H1 (cell line): ENCODE data around the gene RNF152. TPM values are rescaled to one million over a fixed set of nuclear protein-coding genes. Genes with fewer than 3 reads are reported as not detected.

Source experiments
- CTCF ChIA-PET: fragments of 300-600 bp; sonication (Branson Sonifier 250); formaldehyde crosslinking; loops from one replicate; lab custom pipeline; 2021; ENCODE audit not compliant: partially characterized antibody; lab: Charles Lee
- POLR2A ChIA-PET: fragments of 300-600 bp; sonication (Branson Sonifier 250); formaldehyde crosslinking; loops from one replicate; lab custom pipeline; 2021; ENCODE audit warnings: inconsistent platforms; ENCODE audit not compliant: partially characterized antibody; lab: Charles Lee
- DNase-seq, 2 experiments: peaks; one replicate each; pipeline versions ENCODE4 v3.0.0 to v3.0.0-alpha.2; 2010 to 2022; ENCODE audit warnings: low spot score in 2 of 2, low read depth in 1 of 2, mixed read lengths in 1 of 2
- FAIRE-seq: peaks from 2 replicates; lab custom pipeline; 2011; peaks lifted over from hg19 to GRCh38; lab: Jason Lieb, UNC
- H2AFZ ChIP-seq: 2 replicates; pipeline ENCODE4 v1.8.1; 2012; ENCODE audit warnings: low read length, inconsistent platforms
- H2AK5ac ChIP-seq: 2 replicates; pipeline ENCODE4 v1.6.1; 2013; ENCODE audit warnings: low read depth, low read length
- H2BK120ac ChIP-seq: replicated peaks from 2 replicates; pipeline ENCODE3; 2013; ENCODE audit warnings: low read depth, low read length, inconsistent platforms
- H2BK12ac ChIP-seq: 2 replicates; pipeline ENCODE4 v1.6.1; 2013; ENCODE audit warnings: low read depth, low read length
- H2BK15ac ChIP-seq: 2 replicates; pipeline ENCODE4 v1.6.1; 2013; ENCODE audit warnings: low read length
- H2BK20ac ChIP-seq: 2 replicates; pipeline ENCODE4 v1.6.1; 2013; ENCODE audit warnings: low read length
- H2BK5ac ChIP-seq: 2 replicates; pipeline ENCODE4 v1.6.1; 2013; ENCODE audit warnings: low read depth, low read length
- H3K14ac ChIP-seq: 2 replicates; pipeline ENCODE4 v1.6.1; 2013; ENCODE audit warnings: inconsistent platforms; ENCODE audit not compliant: insufficient read length
- H3K18ac ChIP-seq: 2 replicates; pipeline ENCODE4 v1.6.1; 2013; ENCODE audit warnings: low read length; ENCODE audit errors: extremely low read depth
- H3K23ac ChIP-seq: 2 replicates; pipeline ENCODE4 v1.6.1; 2013; ENCODE audit warnings: inconsistent platforms; ENCODE audit not compliant: insufficient read length
- H3K23me2 ChIP-seq: 2 replicates; pipeline ENCODE4 v1.6.1; 2013; ENCODE audit warnings: low read depth, low read length
- H3K27ac ChIP-seq: 2 replicates; pipeline ENCODE4 v1.6.1; 2011; ENCODE audit warnings: low read depth, low read length, inconsistent platforms
- H3K27me3 ChIP-seq, 4 experiments: replicated peaks in 1 of 4; 1 replicate in 1 of 4; 2 replicates in 3 of 4; pipeline versions ENCODE4 v1.6.1 to v1.8.1; 2011 to 2013; ENCODE audit warnings: low read length in 3 of 4, mild to moderate bottlenecking in 3 of 4, inconsistent platforms in 2 of 4, mixed read lengths in 2 of 4, moderate library complexity in 1 of 4; ENCODE audit not compliant: control insufficient read depth in 3 of 4, insufficient read depth in 3 of 4; ENCODE audit errors: extremely low read depth in 1 of 4
- H3K36me3 ChIP-seq, 4 experiments: 2 replicates each; pipeline versions ENCODE4 v1.6.1 to v1.8.1; 2011 to 2013; ENCODE audit warnings: mild to moderate bottlenecking in 4 of 4, low read length in 3 of 4, moderate library complexity in 2 of 4, control low read depth in 1 of 4, inconsistent platforms in 1 of 4; ENCODE audit not compliant: insufficient read depth in 4 of 4, control insufficient read depth in 2 of 4
- H3K4ac ChIP-seq: replicated peaks from 2 replicates; pipeline ENCODE3; 2013; ENCODE audit warnings: low read length, low read depth, mixed read lengths, inconsistent platforms; ENCODE audit not compliant: insufficient read length
- H3K4me1 ChIP-seq, 4 experiments: replicated peaks in 1 of 4; 1 replicate in 1 of 4; 2 replicates in 3 of 4; pipeline versions ENCODE4 v1.6.1 to v1.8.1; 2011 to 2013; ENCODE audit warnings: low read length in 3 of 4, inconsistent platforms in 2 of 4, mixed read lengths in 1 of 4; ENCODE audit not compliant: insufficient read depth in 4 of 4, control insufficient read depth in 3 of 4
- H3K4me2 ChIP-seq, 2 experiments: 2 replicates each; pipeline versions ENCODE4 v1.6.1 to v1.8.1; 2011 to 2013; ENCODE audit warnings: low read depth in 2 of 2, low read length in 2 of 2, control low read depth in 1 of 2, inconsistent platforms in 1 of 2, mild to moderate bottlenecking in 1 of 2; ENCODE audit not compliant: insufficient read depth in 1 of 2
- H3K4me3 ChIP-seq, 4 experiments: fragments of 200-600, 300-600 bp in 1 of 4; sonication (generic), shearing (Covaris generic), sonication (Bioruptor Twin) in 1 of 4; 2 replicates each; pipeline versions ENCODE4 v1.5.1 to v1.8.1; 2011 to 2016; ENCODE audit warnings: low read length in 4 of 4, low read depth in 3 of 4, control low read depth in 2 of 4, inconsistent platforms in 2 of 4, mild to moderate bottlenecking in 2 of 4, mixed read lengths in 1 of 4, moderate library complexity in 1 of 4; ENCODE audit not compliant: insufficient read depth in 2 of 4; ENCODE audit errors: extremely low read depth in 1 of 4
- H3K56ac ChIP-seq: replicated peaks from 2 replicates; pipeline ENCODE3; 2013; ENCODE audit warnings: low read depth, mild to moderate bottlenecking, mixed read lengths, low read length, inconsistent platforms; ENCODE audit not compliant: insufficient read length
- H3K79me1 ChIP-seq: 2 replicates; pipeline ENCODE4 v1.6.1; 2013; ENCODE audit warnings: low read depth, low read length, control low read depth
- H3K79me2 ChIP-seq, 2 experiments: 2 replicates each; pipeline versions ENCODE4 v1.6.1 to v1.8.1; 2012 to 2013; ENCODE audit warnings: low read length in 2 of 2, mild to moderate bottlenecking in 2 of 2, inconsistent platforms in 1 of 2; ENCODE audit not compliant: insufficient read depth in 2 of 2, control insufficient read depth in 1 of 2
- H3K9ac ChIP-seq, 4 experiments: replicated peaks in 1 of 4; 1 replicate in 1 of 4; 2 replicates in 3 of 4; pipeline versions ENCODE4 v1.6.1 to v1.8.1; 2011 to 2013; ENCODE audit warnings: low read depth in 3 of 4, low read length in 3 of 4, control low read depth in 2 of 4, mild to moderate bottlenecking in 2 of 4, moderate library complexity in 2 of 4, inconsistent platforms in 1 of 4; ENCODE audit errors: extremely low read depth in 1 of 4
- H3K9me3 ChIP-seq, 2 experiments: 2 replicates each; pipeline versions ENCODE4 v1.6.1 to v1.8.1; 2012 to 2013; ENCODE audit warnings: mild to moderate bottlenecking in 2 of 2, moderate library complexity in 2 of 2, control low read depth in 1 of 2, inconsistent platforms in 1 of 2, low read depth in 1 of 2, low read length in 1 of 2, mixed read lengths in 1 of 2; ENCODE audit not compliant: insufficient read depth in 2 of 2
- H4K20me1 ChIP-seq, 2 experiments: replicated peaks in 1 of 2; 2 replicates each; pipeline versions ENCODE3 to v1.8.1; 2011 to 2013; ENCODE audit warnings: inconsistent platforms in 2 of 2, low read length in 2 of 2, mild to moderate bottlenecking in 1 of 2; ENCODE audit not compliant: insufficient read depth in 2 of 2, control insufficient read depth in 1 of 2
- H4K5ac ChIP-seq: 2 replicates; pipeline ENCODE4 v1.6.1; 2013; ENCODE audit warnings: low read length, low read depth, mixed read lengths, inconsistent platforms; ENCODE audit not compliant: insufficient read length
- H4K8ac ChIP-seq: 2 replicates; pipeline ENCODE4 v1.8.0; 2013; ENCODE audit warnings: mild to moderate bottlenecking, moderate library complexity, low read length, inconsistent platforms; ENCODE audit not compliant: insufficient read depth; ENCODE audit errors: extremely low read depth
- H4K91ac ChIP-seq: replicated peaks from 2 replicates; pipeline ENCODE3; 2013; ENCODE audit warnings: low read length, mixed read lengths, inconsistent platforms; ENCODE audit not compliant: insufficient read length
- EGR1 ChIP-seq: IDR thresholded peaks from 2 replicates; pipeline ENCODE4 v1.6.1; 2011; ENCODE audit warnings: low read depth, low read length, borderline replicate concordance
- WGBS, 2 experiments: shearing (Covaris generic) in 1 of 2; methylation state at CpG; one replicate each; pipeline versions ENCODE4 v1.1.6 to v1.1.7; 2013 to 2015; ENCODE audit warnings: low lambda C conversion rate in 2 of 2, mixed read lengths in 2 of 2, inconsistent platforms in 1 of 2, low coverage in 1 of 2, missing lambda C conversion rate in 1 of 2; ENCODE audit not compliant: insufficient replicate concordance in 2 of 2, insufficient coverage in 1 of 2, insufficient read length in 1 of 2; ENCODE audit errors: extremely low coverage in 1 of 2, missing lambda C conversion rate in 1 of 2; 5-methylcytosine and 5-hydroxymethylcytosine counted together
- polyA plus RNA-seq, 7 experiments: library from polyadenylated mRNA; depleted of rRNA in 3 of 7; stranded (reverse) in 5 of 7; unstranded in 2 of 7; fragments of >200 nt in 5 of 7; fragments of 200-250 nt in 2 of 7; gene quantifications; 1 replicate in 5 of 7; 2 replicates in 1 of 7; 4 replicates in 1 of 7; pipeline versions ENCODE4 v1.2.1 to v1.2.3, GENCODE V29; 2011 to 2013; ENCODE audit warnings: missing spikeins in 2 of 7, mixed read lengths in 2 of 7
- total RNA-seq: library from RNA; stranded (reverse); fragmentation: NEBNext Ultra II Directional; extraction: Animal tissue kit (Norgen Biotek cat#: 25700); gene quantifications from 2 replicates; pipeline ENCODE4 v1.2.1, GENCODE V29; 2021

The RNF152 gene
- total and polyA plus RNA-seq, 2 of the 8 experiments (the other 6 are each of a cell fraction or from before 2014, with no cell fraction given): 1.1 to 2.7 TPM

DNA sequence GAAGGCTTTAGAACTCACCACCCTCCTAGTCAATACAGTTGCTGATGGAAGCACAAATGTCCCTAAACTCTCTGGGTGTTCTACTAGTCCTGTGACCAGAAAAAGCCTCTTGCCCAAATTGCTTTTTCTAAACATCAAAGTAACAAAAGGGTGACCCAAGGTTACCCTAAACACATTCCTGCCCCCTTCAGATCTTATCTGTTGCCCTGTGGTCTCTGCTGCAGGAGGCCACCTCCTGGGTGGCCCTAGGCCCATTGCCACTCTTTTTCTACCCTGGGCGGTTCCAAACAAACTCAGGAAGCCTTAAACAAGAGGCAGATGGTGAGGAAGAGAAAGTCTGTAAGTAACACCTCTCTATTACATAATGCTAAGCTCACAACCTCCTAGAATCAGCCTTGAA, 3.3 kb downstream of the RNF152 start:
- ChIA-PET CTCF (interaction anchor here (0.8 to 1.5 kb wide), 6 partner anchors 11 to 337 kb away, joined by 3 to 6 read pairs (median 4); no protein-coding TSS in a partner anchor), POLR2A (no interaction called here)
- no peak overlapping the region for H3K4me3 ChIP-seq
- H3K4ac ChIP-seq: no peak overlapping the region
- H2BK15ac ChIP-seq: no peak overlapping the region
- no peak overlapping the region for H2BK120ac ChIP-seq
- H3K14ac ChIP-seq: no peak overlapping the region
- H4K91ac ChIP-seq: no peak overlapping the region
- H3K27me3 ChIP-seq: peaks cover 9 to 23% (median 15%) of the 10 kb centered on the region in 4 experiments; a peak in 6 of 7 replicates
- DNase-seq (no peak), FAIRE-seq (no peak)
- no peak overlapping the region for H3K23ac ChIP-seq
- no peak overlapping the region for H2BK20ac ChIP-seq
- no peak overlapping the region for H4K5ac ChIP-seq
- H3K36me3 ChIP-seq: no peaks in the 10 kb centered on the region
- no peak overlapping the region for H4K8ac ChIP-seq
- H3K9me3 ChIP-seq: no peaks in the 10 kb centered on the region
- no peak overlapping the region for H3K56ac ChIP-seq
- H2AK5ac ChIP-seq: no peak overlapping the region
- H3K79me2 ChIP-seq: no peaks in the 10 kb centered on the region
- no peak overlapping the region for H2BK12ac ChIP-seq
- H3K9ac ChIP-seq: no peak overlapping the region
- no peak overlapping the region for H2AFZ ChIP-seq
- no peak overlapping the region for H3K18ac ChIP-seq
- H3K23me2 ChIP-seq: peaks cover 10% of the 10 kb centered on the region; the same call in 1 of the 2 replicates
- H2BK5ac ChIP-seq: no peak overlapping the region
- WGBS, 2 experiments: 90% methylated on average over 1 of the region's 1 CpG; no CpG with 5 or more reads in 1 of the 2 experiments
- H3K79me1 ChIP-seq: no peaks in the 10 kb centered on the region
- H4K20me1 ChIP-seq: peaks cover 3 to 4% of the 10 kb centered on the region in 2 experiments
- no peak overlapping the region for H3K4me2 ChIP-seq
- no peak overlapping the region for H3K27ac ChIP-seq
- H3K4me1 ChIP-seq: peaks cover 0 to 3% (median 3%) of the 10 kb centered on the region in 4 experiments; a peak in 5 of 7 replicates
- no peak for TF ChIP-seq EGR1
